Cardiac muscle cell (in vitro differentiated cells and primary cell): Measurements from ENCODE around the gene THADA. TPM values are rescaled to one million over a fixed set of nuclear protein-coding genes. Genes with fewer than 3 reads are reported as not detected.

Experiments
- DNase-seq, 2 donors: peaks; one replicate each; pipeline versions ENCODE4 v3.0.0 to v3.0.0-alpha.2; 2010 to 2017; ENCODE audit warnings: low read depth in 1 of 2, low spot score in 1 of 2
- H3K27ac ChIP-seq: fragments of 200-600 bp; sonication (generic); 2 replicates; pipeline ENCODE4 v1.5.1; 2016
- H3K27me3 ChIP-seq: fragments of 200-600 bp; sonication (generic); 2 replicates; pipeline ENCODE4 v1.6.0; 2016; ENCODE audit warnings: control low read depth
- H3K36me3 ChIP-seq: fragments of 200-600 bp; sonication (generic); 2 replicates; pipeline ENCODE4 v1.5.1; 2016; ENCODE audit warnings: control low read depth
- H3K4me1 ChIP-seq: fragments of 200-600 bp; sonication (generic); 2 replicates; pipeline ENCODE4 v1.8.1; 2017; ENCODE audit warnings: low read depth, mild to moderate bottlenecking, mixed run types
- H3K4me3 ChIP-seq: fragments of 200-600 bp; sonication (generic); 2 replicates; pipeline ENCODE4 v1.5.1; 2016; ENCODE audit warnings: mild to moderate bottlenecking
- H3K9me3 ChIP-seq: fragments of 200-600 bp; sonication (generic); 2 replicates; pipeline ENCODE4 v1.5.1; 2017; ENCODE audit warnings: low read depth, mild to moderate bottlenecking, control low read depth
- polyA plus RNA-seq: library from polyadenylated mRNA; unstranded; fragments of >200 nt; fragmentation: Nextera tagmentation; extraction: Ambion mirVana; gene quantifications from 2 replicates; pipeline ENCODE4 v1.2.1, GENCODE V29; 2016
- total RNA-seq: library from RNA; depleted of rRNA; stranded (reverse); fragments of >200 nt; gene quantifications from 2 replicates; pipeline ENCODE4 v1.2.3, GENCODE V29; 2016
- TF ChIP-seq, protein P1 (sequence below): IDR thresholded peaks from 2 replicates; pipeline ENCODE4 v1.5.1; 2012; ENCODE audit warnings: low read depth, mild to moderate bottlenecking, low read length

Gene THADA
- total and polyA plus RNA-seq, 2 experiments from 2014 or later, result 11.9 to 17.3 TPM

DNA sequence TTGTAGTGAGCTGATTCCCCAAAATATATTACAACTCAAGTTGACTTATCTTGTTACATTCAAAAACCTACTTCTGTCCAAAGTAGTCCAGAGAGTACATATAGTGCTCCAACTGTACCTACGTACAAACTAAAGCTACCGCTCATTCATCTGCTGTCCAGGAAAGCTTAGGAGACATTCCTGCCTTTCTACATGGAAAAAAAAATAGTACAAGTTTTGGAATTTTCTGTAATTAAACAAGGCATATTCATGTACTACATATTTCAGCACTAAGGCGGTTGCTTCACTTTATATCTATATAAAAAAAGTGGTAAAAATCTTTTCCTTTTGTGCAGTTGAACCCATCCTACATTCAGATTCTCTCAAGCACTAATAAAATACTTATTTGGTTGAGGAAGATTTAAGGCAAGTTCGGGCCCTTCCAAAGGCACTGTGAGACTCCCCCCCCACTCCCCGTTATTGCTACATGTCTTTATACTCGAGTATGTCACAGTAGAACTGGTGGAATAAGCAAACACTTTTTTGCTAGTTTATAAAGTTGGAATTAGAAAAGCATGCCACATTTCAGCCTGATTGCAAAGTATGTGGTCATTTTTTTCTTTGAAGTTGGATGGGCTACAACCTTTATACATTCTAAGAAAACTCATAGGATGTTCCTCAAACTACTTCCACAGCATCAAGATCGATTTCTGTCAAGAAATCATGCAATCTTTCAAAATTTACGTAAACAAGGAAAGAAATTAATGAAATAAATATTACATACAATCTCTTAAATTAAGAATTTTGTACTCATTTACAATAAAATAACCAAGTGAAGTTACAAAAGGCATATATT lies 373.1 kb downstream of the THADA start:
- TF ChIP-seq, protein P1, sequence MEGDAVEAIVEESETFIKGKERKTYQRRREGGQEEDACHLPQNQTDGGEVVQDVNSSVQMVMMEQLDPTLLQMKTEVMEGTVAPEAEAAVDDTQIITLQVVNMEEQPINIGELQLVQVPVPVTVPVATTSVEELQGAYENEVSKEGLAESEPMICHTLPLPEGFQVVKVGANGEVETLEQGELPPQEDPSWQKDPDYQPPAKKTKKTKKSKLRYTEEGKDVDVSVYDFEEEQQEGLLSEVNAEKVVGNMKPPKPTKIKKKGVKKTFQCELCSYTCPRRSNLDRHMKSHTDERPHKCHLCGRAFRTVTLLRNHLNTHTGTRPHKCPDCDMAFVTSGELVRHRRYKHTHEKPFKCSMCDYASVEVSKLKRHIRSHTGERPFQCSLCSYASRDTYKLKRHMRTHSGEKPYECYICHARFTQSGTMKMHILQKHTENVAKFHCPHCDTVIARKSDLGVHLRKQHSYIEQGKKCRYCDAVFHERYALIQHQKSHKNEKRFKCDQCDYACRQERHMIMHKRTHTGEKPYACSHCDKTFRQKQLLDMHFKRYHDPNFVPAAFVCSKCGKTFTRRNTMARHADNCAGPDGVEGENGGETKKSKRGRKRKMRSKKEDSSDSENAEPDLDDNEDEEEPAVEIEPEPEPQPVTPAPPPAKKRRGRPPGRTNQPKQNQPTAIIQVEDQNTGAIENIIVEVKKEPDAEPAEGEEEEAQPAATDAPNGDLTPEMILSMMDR, result no peak
- Histone ChIP-seq H3K27ac (peak overlapping the region; percentile 98), H3K4me3 (peak overlapping the region; percentile 84), H3K36me3 (peaks cover 11% of the 10 kb centered on the region), H3K4me1 (peaks cover 61% of the 10 kb centered on the region), H3K9me3 (no peaks in the 10 kb centered on the region), H3K27me3 (no peaks in the 10 kb centered on the region)
- DNase-seq, result peak in 1 of 2 donors; percentile 56

DNA sequence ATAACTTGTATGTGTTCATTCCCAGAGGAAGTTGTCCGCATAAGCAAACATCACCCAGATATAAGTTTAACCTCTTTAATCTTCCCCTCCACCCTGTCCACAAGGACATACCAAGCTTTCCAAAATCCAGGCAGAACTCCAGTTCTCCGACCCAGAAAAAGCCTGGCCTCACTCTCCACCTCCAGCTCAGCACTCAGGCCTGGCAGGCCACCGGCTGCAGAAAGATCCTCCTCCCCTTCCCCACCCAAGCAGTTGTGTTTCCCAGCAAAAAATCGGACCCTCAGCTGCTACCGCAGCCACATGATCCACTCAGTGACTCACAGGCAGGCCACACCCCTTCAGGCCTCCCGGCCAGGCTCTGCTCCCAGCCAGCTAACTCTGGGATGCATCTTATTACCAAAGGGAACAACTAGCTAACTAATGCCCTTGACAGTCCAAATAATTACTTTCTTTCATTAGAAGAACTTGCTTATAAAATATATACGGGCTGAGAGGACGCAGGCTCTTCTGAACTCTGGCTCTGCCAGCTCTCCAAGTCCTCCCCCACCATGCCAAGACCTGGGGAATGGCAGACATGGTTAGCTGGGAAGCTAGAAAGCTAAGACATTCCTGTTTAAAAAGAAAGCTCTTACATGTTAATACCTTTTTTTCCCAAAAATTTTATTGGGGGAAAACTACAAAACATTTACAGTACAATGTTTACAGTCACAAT lies 373.9 kb downstream of the THADA start:
- H3K9me3 ChIP-seq, result no peaks in the 10 kb centered on the region
- H3K27me3 ChIP-seq, result no peaks in the 10 kb centered on the region
- peak overlapping the region; percentile 84 for H3K4me3 ChIP-seq
- H3K27ac ChIP-seq, result peak overlapping the region; percentile 98
- TF ChIP-seq, protein P1, result no peak
- H3K36me3 ChIP-seq, result peaks cover 11% of the 10 kb centered on the region
- peak; percentile 91 to 98 for DNase-seq
- peaks cover 65% of the 10 kb centered on the region for H3K4me1 ChIP-seq

DNA sequence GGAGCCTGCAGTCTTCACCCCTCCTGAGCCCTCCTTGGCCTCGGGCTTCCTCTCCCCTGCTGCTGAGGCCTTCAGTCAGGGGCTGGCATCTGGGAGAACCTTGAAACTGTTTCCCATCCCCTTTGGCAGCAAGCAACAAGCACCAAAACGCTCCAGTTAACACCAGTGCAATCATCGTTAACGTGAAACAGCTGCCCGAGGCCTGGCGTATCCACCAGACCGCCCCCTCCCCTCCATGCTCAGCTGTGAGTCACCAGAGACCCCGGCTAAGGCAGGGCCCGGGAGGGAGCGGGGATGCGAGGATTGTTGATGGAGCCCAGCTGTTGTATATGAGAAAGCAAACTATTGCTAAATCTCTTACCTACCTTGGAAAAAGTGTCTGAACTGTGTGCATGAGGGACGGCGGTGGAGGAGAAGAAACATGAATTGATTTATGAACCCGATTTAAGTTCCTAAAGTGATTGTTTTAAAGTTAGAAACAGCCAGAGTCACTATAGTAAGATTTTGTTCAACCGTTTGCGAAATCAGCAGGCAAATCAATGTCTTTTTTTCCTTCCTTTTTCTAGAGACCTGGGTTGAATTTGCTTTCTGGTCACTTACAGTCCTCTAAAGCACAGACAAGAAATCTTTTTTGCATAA lies 374.6 kb downstream of the THADA start:
- TF ChIP-seq, protein P1, result no peak
- peak overlapping the region; percentile 24 for H3K4me3 ChIP-seq
- H3K27ac ChIP-seq, result peak overlapping the region; percentile 98
- H3K36me3 ChIP-seq, result peaks cover 11% of the 10 kb centered on the region
- no peaks in the 10 kb centered on the region for H3K9me3 ChIP-seq
- no peaks in the 10 kb centered on the region for H3K27me3 ChIP-seq
- H3K4me1 ChIP-seq, result peaks cover 66% of the 10 kb centered on the region
- peak in 1 of 2 donors; percentile 96 for DNase-seq

DNA sequence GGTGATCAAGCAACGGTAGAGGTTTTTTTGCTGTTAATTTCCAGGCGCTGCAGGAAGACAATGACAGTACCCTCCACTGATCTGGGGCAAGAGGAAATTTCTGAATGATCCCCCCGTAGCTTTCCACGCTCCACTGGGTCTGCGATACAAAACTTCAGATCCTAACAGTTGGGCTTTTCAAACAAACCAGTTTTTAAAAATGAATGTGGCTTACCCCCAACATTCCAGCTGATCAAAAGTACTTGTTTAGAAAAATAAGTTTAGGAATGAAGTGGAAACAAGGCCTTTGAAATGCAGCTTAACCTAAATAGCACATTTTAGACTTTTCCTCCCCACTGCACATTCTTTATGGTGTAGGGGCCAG lies 375.1 kb downstream of the THADA start:
- no peak for DNase-seq
- H3K27me3 ChIP-seq, result no peaks in the 10 kb centered on the region
- H3K9me3 ChIP-seq, result no peaks in the 10 kb centered on the region
- peak overlapping the region; percentile 98 for H3K27ac ChIP-seq
- H3K36me3 ChIP-seq, result peaks cover 11% of the 10 kb centered on the region
- TF ChIP-seq, protein P1, result no peak
- H3K4me3 ChIP-seq, result peak overlapping the region; percentile 24
- peaks cover 70% of the 10 kb centered on the region for H3K4me1 ChIP-seq

DNA sequence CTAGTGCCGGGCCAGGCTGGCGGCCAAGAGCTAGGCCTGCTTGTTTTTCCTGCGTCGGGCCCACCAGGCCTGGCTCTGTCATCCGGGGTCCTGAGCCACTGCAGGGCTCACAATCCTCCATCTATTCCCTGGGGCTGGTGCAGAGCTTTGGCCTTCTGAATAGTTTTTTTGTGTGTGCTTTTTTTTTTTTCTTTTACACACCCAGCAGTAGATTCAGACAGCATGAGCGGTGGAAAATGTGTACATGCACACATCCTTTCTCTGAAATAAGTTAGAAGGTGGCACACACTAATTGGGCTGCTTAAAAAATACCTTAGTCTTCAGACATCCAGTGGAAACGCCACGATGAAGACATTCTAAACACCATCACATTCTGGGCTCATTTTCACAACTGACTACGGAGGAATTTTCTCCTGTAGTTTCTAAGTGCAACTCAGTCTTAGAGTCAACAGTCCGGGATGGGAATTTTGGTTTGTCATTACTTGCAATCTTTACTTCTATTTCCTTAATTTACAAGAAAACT lies 375.5 kb downstream of the THADA start:
- H3K4me1 ChIP-seq, result peaks cover 75% of the 10 kb centered on the region

More for the DNA sequence above, 375.5 kb downstream of the THADA start:
- H3K27me3 ChIP-seq, result no peaks in the 10 kb centered on the region
- peak in 1 of 2 donors; percentile 52 for DNase-seq
- TF ChIP-seq, protein P1, result no peak
- H3K27ac ChIP-seq, result peak overlapping the region; percentile 98
- H3K36me3 ChIP-seq, result peaks cover 11% of the 10 kb centered on the region
- no peaks in the 10 kb centered on the region for H3K9me3 ChIP-seq
- H3K4me3 ChIP-seq, result peak overlapping the region; percentile 24
